Measurements from ENCODE around the gene CRB2.

GRCh38 chr9:123350590-123351310 is 5.2 kb upstream of the CRB2 start:
- TF ChIP-seq GATA2 (IDR thresholded peaks at IDR 0.05; ENCODE audit: low read depth, low read length) = no peak
- no peak for TF ChIP-seq GATA3 (IDR thresholded peaks at IDR 0.05; ENCODE audit: low read depth, low read length)
